BLaER1 treated with 17β-estradiol and CSF1 and Interleukin-3, amounts not matched to agents 10 nM and 100 nM (cell line): ENCODE data around the gene COL5A3.
"Not testable (repeated sequence)": the region's sequence is repeated elsewhere in the genome, so short reads cannot be mapped to it uniquely, and the experiment has no call there.

Experiments used
- H3K27ac ChIP-seq, 11 experiments: shearing (Covaris generic); formaldehyde crosslinking; 2 replicates each; pipeline ENCODE4 v1.8.1; 2022
- H3K27me3 ChIP-seq, 11 experiments: shearing (Covaris generic); formaldehyde crosslinking; 2 replicates each; pipeline ENCODE4 v1.8.1; 2022
- H3K36me3 ChIP-seq, 11 experiments: shearing (Covaris generic); formaldehyde crosslinking; 2 replicates each; pipeline ENCODE4 v1.8.1; 2022
- H3K4me1 ChIP-seq, 10 experiments: shearing (Covaris generic); formaldehyde crosslinking; 2 replicates each; pipeline ENCODE4 v1.8.1; 2022
- H3K4me2 ChIP-seq, 11 experiments: shearing (Covaris generic); formaldehyde crosslinking; 2 replicates each; pipeline ENCODE4 v1.8.1; 2022
- H3K4me3 ChIP-seq, 10 experiments: shearing (Covaris generic); formaldehyde crosslinking; 2 replicates each; pipeline ENCODE4 v1.8.1; 2022
- H3K9ac ChIP-seq, 11 experiments: shearing (Covaris generic); formaldehyde crosslinking; 2 replicates each; pipeline ENCODE4 v1.8.1; 2022
- H3K9me3 ChIP-seq, 11 experiments: shearing (Covaris generic); formaldehyde crosslinking; replicated peaks in 1 of 11; 2 replicates each; pipeline ENCODE4 v1.8.1; 2022
- H4K20me1 ChIP-seq, 11 experiments: shearing (Covaris generic); formaldehyde crosslinking; 2 replicates each; pipeline ENCODE4 v1.8.1; 2022
- Cebpa-rat ChIP-seq, 11 experiments: shearing (Covaris generic); IDR thresholded peaks; 2 replicates each; pipeline ENCODE4 v1.8.1; 2022

Gene COL5A3

DNA sequence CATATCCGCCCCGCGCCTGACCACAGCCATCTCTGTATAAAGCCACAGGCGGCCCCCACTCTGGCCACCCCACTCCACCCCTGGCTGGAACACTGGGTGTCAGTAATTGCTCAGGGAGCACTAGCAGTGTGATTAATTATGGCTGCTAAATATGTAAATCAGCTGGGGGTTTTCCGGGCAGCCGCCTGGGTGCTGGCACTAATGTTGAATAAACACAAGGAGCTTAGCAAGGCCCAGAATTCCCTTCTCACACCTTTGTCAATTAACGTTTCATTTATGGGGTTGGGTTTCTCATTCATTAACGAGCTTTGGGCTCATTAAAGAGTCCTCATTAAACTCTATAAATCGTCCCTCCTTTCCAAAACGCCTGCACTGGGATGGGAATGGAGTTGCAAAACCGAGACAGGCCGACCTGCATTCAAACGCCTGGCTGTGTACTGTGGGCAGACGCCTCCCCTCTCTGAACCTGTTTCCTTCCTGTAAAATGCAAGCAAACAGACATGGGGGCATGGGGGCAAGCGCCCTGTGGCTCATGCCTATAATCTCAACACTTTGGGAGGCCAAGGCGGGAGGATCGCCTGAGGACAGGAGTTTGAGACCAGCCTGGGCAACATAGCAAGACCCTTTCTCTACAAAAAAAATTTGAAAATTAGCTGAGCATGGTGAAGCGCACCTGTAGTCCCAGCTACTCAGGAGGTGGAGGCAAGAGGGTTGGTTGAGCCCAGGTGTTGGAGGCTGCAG is 56.3 kb downstream of the COL5A3 start:
- TF ChIP-seq Cebpa-rat (IDR thresholded peaks at IDR 0.05) = no peak
- Histone ChIP-seq H3K36me3 (no peaks in the 10 kb centered on the region), H3K4me2 (no peak overlapping the region), H3K4me1 (no peaks in the 10 kb centered on the region; a peak in 1 of 20 replicates), H3K9ac (no peak overlapping the region), H3K27me3 (no peaks in the 10 kb centered on the region), H3K27ac (no peak overlapping the region), H3K9me3 (no peaks in the 10 kb centered on the region), H3K4me3 (no peak overlapping the region), H4K20me1 (no peaks in the 10 kb centered on the region)

- H3K9me3 ChIP-seq = no peaks in the 10 kb centered on the region
- no peaks in the 10 kb centered on the region for H3K36me3 ChIP-seq
- no peak overlapping the region for H3K9ac ChIP-seq
- peak in 2 of 11 experiments; percentile 21 to 29; a peak in 2 of 22 replicates for TF ChIP-seq Cebpa-rat (IDR thresholded peaks at IDR 0.05)
- no peaks in the 10 kb centered on the region for H3K27me3 ChIP-seq
- no peaks in the 10 kb centered on the region for H4K20me1 ChIP-seq
- H3K4me3 ChIP-seq = no peak overlapping the region
- no peak overlapping the region for H3K4me2 ChIP-seq
- no peaks in the 10 kb centered on the region; a peak in 1 of 20 replicates for H3K4me1 ChIP-seq
- no peak overlapping the region for H3K27ac ChIP-seq
These were observed 58.0 kb downstream of the COL5A3 start for GRCh38 chr19:9952276-9952675.

DNA sequence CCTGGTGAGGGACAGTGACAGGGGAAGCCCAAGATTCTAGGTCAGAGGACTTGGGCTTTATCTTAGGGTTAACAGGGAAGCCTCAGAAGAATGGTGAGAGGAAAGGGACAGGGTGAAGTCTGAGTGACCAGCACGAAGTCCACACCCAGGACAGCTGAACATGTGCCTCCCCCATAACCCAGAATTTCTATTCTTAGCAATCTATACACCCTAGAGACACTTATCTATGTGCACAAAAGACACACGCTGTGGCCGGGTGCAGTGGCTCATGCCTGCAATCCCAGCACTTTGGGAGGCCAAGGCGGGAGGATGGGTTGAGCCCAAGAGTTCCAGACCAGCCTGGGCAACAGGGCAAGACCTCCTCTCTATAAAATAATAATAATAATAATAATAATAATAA is 62.9 kb downstream of the COL5A3 start:
- no peak overlapping the region for H3K4me3 ChIP-seq
- no peak overlapping the region for H3K27ac ChIP-seq
- H3K4me1 ChIP-seq = peaks cover 0 to 23% (median 17%) of the 10 kb centered on the region in 10 experiments; a peak in 18 of 20 replicates
- H3K4me2 ChIP-seq = no peak overlapping the region
- TF ChIP-seq Cebpa-rat (IDR thresholded peaks at IDR 0.05) = no peak
- no peak overlapping the region for H3K9ac ChIP-seq
- H3K36me3 ChIP-seq = no peaks in the 10 kb centered on the region
- H4K20me1 ChIP-seq = no peaks in the 10 kb centered on the region
- H3K27me3 ChIP-seq = no peaks in the 10 kb centered on the region
- peaks cover 2 to 6% (median 4%) of the 10 kb centered on the region in 11 experiments; a peak in 21 of 22 replicates for H3K9me3 ChIP-seq

- not testable (repeated sequence) for H3K27ac ChIP-seq, H3K4me3 ChIP-seq, H4K20me1 ChIP-seq, H3K36me3 ChIP-seq, H3K9ac ChIP-seq, H3K27me3 ChIP-seq
- peaks cover 0 to 23% (median 17%) of the 10 kb centered on the region in 10 experiments; a peak in 18 of 20 replicates for H3K4me1 ChIP-seq
- peaks cover 10 to 14% (median 12%) of the 10 kb centered on the region in 11 experiments for H3K9me3 ChIP-seq
- peak overlapping the region in 2 of 11 experiments; percentile 51 to 58; a peak in 1 of 22 replicates for H3K4me2 ChIP-seq
These were observed 63.7 kb downstream of the COL5A3 start for GRCh38 chr19:9946528-9947125.

- no peaks in the 10 kb centered on the region for H3K36me3 ChIP-seq
- no peak overlapping the region for H3K4me3 ChIP-seq
- H3K4me2 ChIP-seq = peak overlapping the region in 10 of 11 experiments; percentile 7 to 70 (median 58); a peak in 17 of 22 replicates
- H4K20me1 ChIP-seq = no peaks in the 10 kb centered on the region
- no peak for TF ChIP-seq Cebpa-rat (IDR thresholded peaks at IDR 0.05)
- peak overlapping the region in 4 of 11 experiments; percentile 38 to 52 (median 46); a peak in 6 of 22 replicates for H3K27ac ChIP-seq
- H3K9me3 ChIP-seq = peaks cover 14 to 21% (median 16%) of the 10 kb centered on the region in 11 experiments
- H3K27me3 ChIP-seq = no peaks in the 10 kb centered on the region
- H3K4me1 ChIP-seq = peaks cover 0 to 23% (median 17%) of the 10 kb centered on the region in 10 experiments; a peak in 18 of 20 replicates
- peak overlapping the region in 2 of 11 experiments; percentile 29; a peak in 1 of 22 replicates for H3K9ac ChIP-seq
These were observed 64.9 kb downstream of the COL5A3 start for GRCh38 chr19:9945319-9945966.

GRCh38 chr19:9943744-9944143 is 66.6 kb downstream of the COL5A3 start:
- no peaks in the 10 kb centered on the region for H4K20me1 ChIP-seq
- H3K27me3 ChIP-seq = no peaks in the 10 kb centered on the region
- H3K9me3 ChIP-seq = peaks cover 14 to 21% (median 16%) of the 10 kb centered on the region in 11 experiments
- H3K4me2 ChIP-seq = no peak overlapping the region
- H3K4me3 ChIP-seq = no peak overlapping the region
- H3K27ac ChIP-seq = no peak overlapping the region
- no peak overlapping the region for H3K9ac ChIP-seq
- no peaks in the 10 kb centered on the region for H3K36me3 ChIP-seq
- H3K4me1 ChIP-seq = peaks cover 0 to 23% (median 17%) of the 10 kb centered on the region in 10 experiments; a peak in 18 of 20 replicates
- TF ChIP-seq Cebpa-rat (IDR thresholded peaks at IDR 0.05) = no peak

GRCh38 chr19:9941671-9942070 is 68.6 kb downstream of the COL5A3 start:
- Histone ChIP-seq H3K27me3 (peaks cover 4 to 10% (median 6%) of the 10 kb centered on the region in 11 experiments; a peak in 19 of 22 replicates), H3K4me2 (no peak overlapping the region), H3K36me3 (no peaks in the 10 kb centered on the region), H3K4me1 (peaks cover 4 to 26% (median 20%) of the 10 kb centered on the region in 10 experiments; a peak in 19 of 20 replicates), H3K4me3 (no peak overlapping the region), H3K9ac (no peak overlapping the region), H4K20me1 (no peaks in the 10 kb centered on the region), H3K27ac (no peak overlapping the region), H3K9me3 (peaks cover 14 to 21% (median 16%) of the 10 kb centered on the region in 11 experiments)
- no peak for TF ChIP-seq Cebpa-rat (IDR thresholded peaks at IDR 0.05)

GRCh38 chr19:9941231-9941630 is 69.1 kb downstream of the COL5A3 start:
- TF ChIP-seq Cebpa-rat (IDR thresholded peaks at IDR 0.05) = no peak
- H3K4me2 ChIP-seq = no peak overlapping the region
- no peaks in the 10 kb centered on the region for H3K36me3 ChIP-seq

DNA sequence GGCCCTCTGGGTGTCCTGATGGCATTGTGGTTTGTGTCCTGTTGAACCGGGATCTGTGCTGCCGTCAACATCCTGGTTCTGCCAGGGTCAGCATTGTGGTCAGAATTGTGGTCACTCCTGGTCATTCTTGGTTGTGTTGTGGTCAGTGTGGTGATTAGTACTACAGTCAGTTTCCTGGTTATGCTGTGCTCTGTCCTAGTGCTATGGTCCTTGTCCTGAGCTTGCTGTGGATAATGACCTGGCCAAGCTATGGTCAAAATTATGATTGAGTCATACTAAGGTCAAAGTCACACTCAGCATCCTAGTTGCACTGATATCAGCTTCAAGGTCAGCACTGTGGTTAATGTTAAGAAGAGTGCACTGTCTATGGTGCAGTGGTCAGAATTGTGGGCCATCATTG is 69.5 kb downstream of the COL5A3 start:
- Histone ChIP-seq H3K27me3 (peaks cover 10 to 17% (median 13%) of the 10 kb centered on the region in 11 experiments), H3K4me3 (no peak overlapping the region), H3K9me3 (peaks cover 14 to 21% (median 16%) of the 10 kb centered on the region in 11 experiments), H3K9ac (no peak overlapping the region), H3K27ac (no peak overlapping the region), H3K4me2 (no peak overlapping the region), H4K20me1 (no peaks in the 10 kb centered on the region), H3K36me3 (no peaks in the 10 kb centered on the region), H3K4me1 (peaks cover 5 to 19% (median 14%) of the 10 kb centered on the region in 10 experiments; a peak in 19 of 20 replicates)
- no peak for TF ChIP-seq Cebpa-rat (IDR thresholded peaks at IDR 0.05)

More at GRCh38 chr19:9941231-9941630, 69.1 kb downstream of the COL5A3 start:
- Histone ChIP-seq H3K9me3 (peaks cover 14 to 21% (median 16%) of the 10 kb centered on the region in 11 experiments), H3K27me3 (peaks cover 5 to 12% (median 8%) of the 10 kb centered on the region in 11 experiments; a peak in 21 of 22 replicates), H3K9ac (no peak overlapping the region), H4K20me1 (no peaks in the 10 kb centered on the region), H3K27ac (no peak overlapping the region), H3K4me3 (no peak overlapping the region), H3K4me1 (peaks cover 5 to 23% (median 18%) of the 10 kb centered on the region in 10 experiments; a peak in 19 of 20 replicates)
